A549 treated with AZD2906 at 1 μM for 4 hours (cell line): Measurements from ENCODE around the gene KRTAP4-2. TPM values are rescaled to one million over a fixed set of nuclear protein-coding genes. Genes with fewer than 3 reads are reported as not detected.

ENCODE experiments used
- total RNA-seq: library from RNA; stranded (reverse); fragments of 200-300 nt; extraction: Qiagen RNA extraction; gene quantifications from 5 replicates; pipeline ENCODE4 v1.2.3, GENCODE V29; 2022

The KRTAP4-2 gene
- total RNA-seq: not detected in 5 replicates

DNA sequence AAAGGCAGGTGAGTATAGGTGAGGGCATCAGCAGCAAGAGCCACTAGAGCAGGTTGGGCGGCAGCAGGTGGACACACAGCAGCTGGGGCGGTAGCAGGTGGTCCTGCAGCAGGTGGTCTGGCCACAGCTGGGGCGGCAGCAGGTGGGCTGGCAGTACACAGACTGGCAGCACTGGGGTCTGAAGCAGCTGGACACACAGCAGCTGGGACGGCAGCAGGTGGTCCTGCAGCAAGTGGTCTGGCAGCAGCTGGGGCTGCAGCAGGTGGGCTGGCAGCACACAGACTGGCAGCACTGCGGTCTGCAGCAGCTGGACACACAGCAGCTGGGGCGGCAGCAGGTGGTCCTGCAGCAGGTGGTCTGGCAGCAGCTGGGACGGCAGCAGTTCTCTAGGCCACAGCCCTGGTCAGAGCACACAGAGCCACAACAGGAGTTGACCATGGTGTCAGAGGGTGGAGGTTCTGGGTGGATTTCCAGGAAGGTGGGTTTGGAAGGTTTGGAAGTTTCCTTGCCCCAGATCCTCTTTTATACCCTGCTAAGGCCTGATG lies at the start of gene KRTAP4-2:
Gene KRTAP4-2 (minus strand): TSS at position 495 of the 545 bp plus-strand sequence. CDS start 57 bp downstream, at position 438.

DNA sequence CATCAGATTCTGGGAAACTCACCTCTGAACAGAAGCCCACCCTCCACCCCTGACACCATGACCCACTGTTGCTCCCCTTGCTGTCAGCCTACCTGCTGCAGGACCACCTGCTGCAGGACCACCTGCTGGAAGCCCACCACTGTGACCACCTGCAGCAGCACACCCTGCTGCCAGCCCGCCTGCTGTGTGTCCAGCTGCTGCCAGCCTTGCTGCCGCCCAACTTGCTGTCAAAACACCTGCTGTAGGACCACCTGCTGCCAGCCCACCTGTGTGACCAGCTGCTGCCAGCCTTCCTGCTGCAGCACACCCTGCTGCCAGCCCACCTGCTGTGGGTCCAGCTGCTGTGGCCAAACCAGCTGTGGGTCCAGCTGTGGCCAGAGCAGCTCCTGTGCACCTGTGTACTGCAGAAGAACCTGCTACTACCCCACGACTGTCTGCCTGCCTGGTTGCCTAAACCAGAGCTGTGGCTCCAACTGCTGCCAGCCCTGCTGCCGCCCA lies 48.6 kb upstream of the KRTAP4-2 start, which contains the start of gene KRTAP9-2:
Gene KRTAP9-2 (plus strand): TSS at position 51 of the 498 bp plus-strand sequence. CDS start 7 bp downstream, at position 58.

DNA sequence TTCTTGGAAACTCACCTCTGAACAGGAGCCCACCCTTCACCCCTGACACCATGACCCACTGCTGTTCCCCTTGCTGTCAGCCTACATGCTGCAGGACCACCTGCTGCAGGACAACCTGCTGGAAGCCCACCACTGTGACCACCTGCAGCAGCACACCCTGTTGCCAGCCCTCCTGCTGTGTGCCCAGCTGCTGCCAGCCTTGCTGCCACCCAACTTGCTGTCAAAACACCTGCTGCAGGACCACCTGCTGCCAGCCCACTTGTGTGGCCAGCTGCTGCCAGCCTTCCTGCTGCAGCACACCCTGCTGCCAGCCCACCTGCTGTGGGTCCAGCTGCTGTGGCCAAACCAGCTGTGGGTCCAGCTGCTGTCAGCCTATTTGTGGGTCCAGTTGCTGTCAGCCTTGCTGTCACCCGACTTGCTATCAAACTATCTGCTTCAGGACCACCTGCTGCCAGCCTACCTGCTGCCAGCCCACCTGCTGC lies 11.9 kb upstream of the KRTAP4-2 start, which contains the start of gene KRTAP9-1:
Gene KRTAP9-1 (plus strand): TSS at position 51 of the 482 bp plus-strand sequence. CDS start 0 bp downstream, at position 51.

DNA sequence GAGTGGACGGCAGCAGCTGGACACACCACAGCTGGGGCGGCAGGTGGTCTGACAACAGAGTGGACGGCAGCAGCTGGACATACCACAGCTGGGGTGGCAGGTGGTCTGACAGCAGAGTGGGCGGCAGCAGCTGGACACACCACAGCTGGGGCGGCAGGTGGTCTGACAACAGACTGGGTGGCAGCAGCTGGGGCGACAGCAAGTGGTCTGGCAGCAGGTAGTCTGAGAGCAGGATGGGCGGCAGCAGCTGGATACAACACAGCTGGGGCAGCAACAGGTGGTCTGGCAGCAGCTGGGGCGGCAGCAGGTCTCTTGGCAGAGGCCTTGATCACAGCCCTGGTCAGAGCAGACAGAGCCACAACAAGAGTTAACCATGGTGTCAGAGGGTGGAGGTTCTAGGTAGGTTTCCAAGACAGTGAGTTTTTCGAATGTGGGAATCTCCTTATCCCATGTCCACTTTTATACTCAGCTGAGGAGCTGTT lies 6.5 kb upstream of the KRTAP4-2 start, which contains the start of gene KRTAP4-1:
Gene KRTAP4-1 (minus strand): TSS at position 432 of the 482 bp plus-strand sequence. CDS start 57 bp downstream, at position 375.

DNA sequence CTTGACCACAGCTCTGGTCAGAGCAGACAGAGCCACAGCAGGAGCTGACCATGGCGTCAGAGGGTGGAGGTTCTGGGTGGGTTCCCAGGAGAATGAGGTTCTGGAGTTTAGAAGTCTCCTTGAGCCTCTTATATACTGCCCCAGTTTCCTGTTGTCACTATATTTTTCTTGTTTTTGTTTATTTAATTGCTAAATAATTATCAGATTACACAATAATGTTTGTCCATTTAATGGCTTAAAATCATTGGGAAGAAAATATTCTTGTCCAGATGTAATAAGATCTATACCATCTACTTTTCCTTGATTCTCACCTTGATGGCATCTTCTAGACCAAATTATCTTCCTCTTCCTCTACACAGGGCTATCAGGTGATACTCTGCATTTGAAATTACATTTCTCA lies 9.9 kb downstream of the KRTAP4-2 start, which contains the start of gene KRTAP4-3:
Gene KRTAP4-3 (minus strand): TSS at position 101 of the 400 bp plus-strand sequence. CDS start 49 bp downstream, at position 52.

DNA sequence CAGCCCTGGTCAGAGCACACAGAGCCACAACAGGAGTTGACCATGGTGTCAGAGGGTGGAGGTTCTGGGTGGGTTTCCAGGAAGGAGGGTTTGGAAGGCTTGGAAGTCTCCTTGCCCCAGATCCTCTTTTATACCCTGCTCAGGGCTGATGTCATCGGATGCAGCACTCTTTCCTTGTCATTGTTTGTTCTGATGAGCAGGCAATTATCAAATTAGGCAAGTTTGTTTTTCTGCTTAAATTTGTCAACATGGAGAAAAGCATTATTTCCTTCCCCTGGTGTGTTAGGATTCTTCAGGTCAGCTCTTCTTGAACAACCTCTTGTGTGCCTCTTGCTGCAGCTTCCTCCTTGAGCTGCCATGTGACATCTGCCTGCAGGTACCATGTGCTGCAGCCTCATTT lies 17.4 kb downstream of the KRTAP4-2 start, which contains the start of gene KRTAP4-4:
Gene KRTAP4-4 (minus strand): TSS at position 101 of the 400 bp plus-strand sequence. CDS start 57 bp downstream, at position 44.

DNA sequence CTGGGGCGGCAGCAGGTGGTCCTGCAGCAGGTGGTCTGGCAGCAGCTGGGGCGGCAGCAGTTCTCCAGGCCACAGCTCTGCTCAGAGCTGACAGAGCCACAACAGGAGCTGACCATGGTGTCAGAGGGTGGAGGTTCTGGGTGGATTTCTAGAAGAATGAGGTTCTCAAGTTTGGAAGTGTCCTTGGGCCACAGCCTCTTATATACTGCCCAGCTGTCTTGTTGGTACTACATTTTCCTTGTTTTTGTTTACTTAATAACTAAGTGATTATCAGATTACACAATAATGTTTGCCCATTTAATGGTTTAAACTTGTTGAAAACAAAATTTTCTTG lies 28.4 kb downstream of the KRTAP4-2 start, which contains the start of gene KRTAP4-5:
Gene KRTAP4-5 (minus strand): TSS at position 174 of the 334 bp plus-strand sequence. CDS start 58 bp downstream, at position 116.

DNA sequence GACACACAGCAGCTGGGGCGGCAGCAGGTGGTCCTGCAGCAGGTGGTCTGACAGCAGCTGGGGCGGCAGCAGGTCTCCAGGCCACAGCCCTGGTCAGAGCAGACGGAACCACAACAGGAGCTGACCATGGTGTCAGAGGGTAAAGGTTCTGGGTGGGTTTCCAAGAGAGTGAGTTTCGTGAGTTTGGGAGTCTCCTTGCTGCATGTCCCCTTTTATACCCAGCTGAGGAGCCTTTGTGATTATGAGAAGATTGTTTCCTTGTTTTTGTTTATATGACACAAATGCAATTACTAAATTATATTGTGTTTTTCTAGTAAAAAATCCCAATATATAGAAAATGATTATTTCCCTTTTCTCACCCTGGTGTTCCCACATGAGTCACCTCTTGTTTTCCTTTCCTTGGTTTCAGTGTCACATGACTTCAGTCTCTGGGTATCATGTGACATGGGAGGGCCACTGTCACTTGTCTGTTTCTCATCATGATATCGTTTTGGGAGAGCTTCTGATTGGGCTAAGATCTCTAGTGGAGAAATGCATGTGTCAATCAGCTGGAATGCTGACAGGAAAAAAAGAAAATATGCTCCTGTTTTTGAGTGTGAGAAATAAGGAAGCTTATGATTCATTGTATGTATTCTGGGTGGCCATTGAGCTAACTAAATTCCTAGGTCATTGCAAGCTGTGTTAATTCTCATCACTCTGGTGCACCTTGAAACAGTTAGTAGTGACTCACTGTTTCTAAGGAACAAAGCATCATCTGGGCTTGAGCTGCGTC lies 37.5 kb downstream of the KRTAP4-2 start, which contains the start of gene KRTAP4-6:
Gene KRTAP4-6 (minus strand): TSS at position 185 of the 772 bp plus-strand sequence. CDS start 57 bp downstream, at position 128.

Other genes with a start within 250 kb of the KRTAP4-2 start
- 0.08 to 0.14 TPM (median 0.10 TPM) in 4 of 5 replicates, not detected in the other for gene KRT23, start 240.6 kb downstream of the KRTAP4-2 start, total RNA-seq
- gene KRT39, start 211.3 kb downstream of the KRTAP4-2 start, total RNA-seq: not detected in 5 replicates
- not detected in 5 replicates for gene KRT40, start 193.9 kb downstream of the KRTAP4-2 start, total RNA-seq
- gene KRTAP3-3, start 184.1 kb downstream of the KRTAP4-2 start, total RNA-seq: not detected in 5 replicates
- gene KRTAP3-2, start 178.3 kb downstream of the KRTAP4-2 start, total RNA-seq: 0.20 to 0.57 TPM (median 0.29 TPM) in 5 replicates
- gene KRTAP3-1, start 169.1 kb downstream of the KRTAP4-2 start, total RNA-seq: not detected in 5 replicates
- not detected in 5 replicates for gene KRTAP1-5, start 151.0 kb downstream of the KRTAP4-2 start, total RNA-seq
- gene KRTAP1-4, start 148.0 kb downstream of the KRTAP4-2 start, total RNA-seq: not detected in 5 replicates
- gene KRTAP1-3, start 143.3 kb downstream of the KRTAP4-2 start, total RNA-seq: not detected in 5 replicates
- not detected in 5 replicates for gene KRTAP1-1, start 136.8 kb downstream of the KRTAP4-2 start, total RNA-seq
- not detected in 5 replicates for gene KRTAP2-1, start 130.9 kb downstream of the KRTAP4-2 start, total RNA-seq
- gene KRTAP2-2, start 123.0 kb downstream of the KRTAP4-2 start, total RNA-seq: not detected in 5 replicates
- 0.18 TPM in 1 of 5 replicates, not detected in the others for gene KRTAP2-3, start 118.1 kb downstream of the KRTAP4-2 start, total RNA-seq
- not detected in 5 replicates for gene KRTAP2-4, start 112.3 kb downstream of the KRTAP4-2 start, total RNA-seq
- gene KRTAP4-7, start 94.1 kb downstream of the KRTAP4-2 start, total RNA-seq: not detected in 5 replicates
- gene KRTAP4-8, start 80.1 kb downstream of the KRTAP4-2 start, total RNA-seq: not detected in 5 replicates
- gene KRTAP4-16, start 76.0 kb downstream of the KRTAP4-2 start, total RNA-seq: not detected in 5 replicates
- not detected in 5 replicates for gene KRTAP4-9, start 72.8 kb downstream of the KRTAP4-2 start, total RNA-seq
- not detected in 5 replicates for gene KRTAP4-11, start 59.8 kb downstream of the KRTAP4-2 start, total RNA-seq
- gene KRTAP4-12, start 54.0 kb downstream of the KRTAP4-2 start, total RNA-seq: not detected in 5 replicates
- not detected in 5 replicates for gene KRTAP4-6, start 37.7 kb downstream of the KRTAP4-2 start, total RNA-seq
- not detected in 5 replicates for gene KRTAP4-5, start 28.4 kb downstream of the KRTAP4-2 start, total RNA-seq
- gene KRTAP4-4, start 17.5 kb downstream of the KRTAP4-2 start, total RNA-seq: not detected in 5 replicates
- not detected in 5 replicates for gene KRTAP4-3, start 10.0 kb downstream of the KRTAP4-2 start, total RNA-seq
- gene KRTAP4-1, start 6.7 kb upstream of the KRTAP4-2 start, total RNA-seq: 0.08 to 0.13 TPM in 2 of 5 replicates, not detected in the others
- gene KRTAP9-1, start 11.7 kb upstream of the KRTAP4-2 start, total RNA-seq: not detected in 5 replicates
- gene KRTAP9-2, start 48.4 kb upstream of the KRTAP4-2 start, total RNA-seq: not detected in 5 replicates
- not detected in 5 replicates for gene KRTAP9-3, start 54.2 kb upstream of the KRTAP4-2 start, total RNA-seq
- not detected in 5 replicates for gene KRTAP9-8, start 59.8 kb upstream of the KRTAP4-2 start, total RNA-seq
- gene KRTAP9-4, start 71.5 kb upstream of the KRTAP4-2 start, total RNA-seq: not detected in 5 replicates
- gene KRTAP9-9, start 77.2 kb upstream of the KRTAP4-2 start, total RNA-seq: not detected in 5 replicates
- gene KRTAP9-6, start 87.2 kb upstream of the KRTAP4-2 start, total RNA-seq: not detected in 5 replicates
- not detected in 5 replicates for gene KRTAP9-7, start 97.5 kb upstream of the KRTAP4-2 start, total RNA-seq
- gene KRTAP29-1, start 124.6 kb upstream of the KRTAP4-2 start, total RNA-seq: not detected in 5 replicates
- not detected in 5 replicates for gene KRTAP16-1, start 131.1 kb upstream of the KRTAP4-2 start, total RNA-seq
- gene KRTAP17-1, start 137.5 kb upstream of the KRTAP4-2 start, total RNA-seq: not detected in 5 replicates
- gene KRT33A, start 172.6 kb upstream of the KRTAP4-2 start, total RNA-seq: not detected in 5 replicates
- gene KRT33B, start 191.6 kb upstream of the KRTAP4-2 start, total RNA-seq: 0.08 TPM in 1 of 5 replicates, not detected in the others
- 0.23 to 0.61 TPM (median 0.42 TPM) in 5 replicates for gene KRT34, start 204.1 kb upstream of the KRTAP4-2 start, total RNA-seq
- not detected in 5 replicates for gene KRT31, start 219.4 kb upstream of the KRTAP4-2 start, total RNA-seq
- not detected in 5 replicates for gene KRT37, start 246.4 kb upstream of the KRTAP4-2 start, total RNA-seq